ENCODE data around the gene RFX4. TPM values are rescaled to one million over a fixed set of nuclear protein-coding genes. Genes with fewer than 3 reads are reported as not detected.

RFX4 gene
- total RNA-seq, 2 experiments from 2014 or later: not detected

GRCh38 chr12:106675651-106676435 is 93.0 kb downstream of the RFX4 start:
- POLR2A ChIA-PET: no interaction called here
- H2AFZ ChIP-seq (ENCODE audit: low read length): no peak overlapping the region
- no peak for DNase-seq (ENCODE audit: low spot score)
- no peak overlapping the region for H3K27ac ChIP-seq (ENCODE audit: low read depth, low read length, poor library complexity, severe bottlenecking)
- TF ChIP-seq CTCF (conservative IDR thresholded peaks at IDR 0.05; ENCODE audit: low read length) (no peak), EZH2phosphoT487 (IDR thresholded peaks at IDR 0.05; ENCODE audit: borderline replicate concordance, low read depth, low read length) (no peak)
- no peaks in the 10 kb centered on the region for H3K9me3 ChIP-seq (ENCODE audit: low read length)
- H3K4me1 ChIP-seq (ENCODE audit: insufficient read depth, low read length, poor library complexity, severe bottlenecking): no peaks in the 10 kb centered on the region
- CTCF ChIA-PET (ENCODE audit: unreplicated experiment): no interaction called here
- no peaks in the 10 kb centered on the region for H3K79me2 ChIP-seq (ENCODE audit: insufficient read depth, low read depth, low read length)
- H3K4me3 ChIP-seq (ENCODE audit: low read depth, low read length, poor library complexity, severe bottlenecking): no peak overlapping the region
- no peaks in the 10 kb centered on the region for H4K20me1 ChIP-seq (ENCODE audit: insufficient read depth, low read length)
- no peaks in the 10 kb centered on the region for H3K36me3 ChIP-seq (ENCODE audit: insufficient read depth, low read length)
- H3K4me2 ChIP-seq (ENCODE audit: low read length): no peak overlapping the region
- no peaks in the 10 kb centered on the region for H3K9me2 ChIP-seq (ENCODE audit: insufficient read depth, low read length)
- intact Hi-C loops (cut with micrococcal nuclease; ENCODE audit: unreplicated experiment): no loop called here
- no TSS peak for BruUV-seq (replicated peaks)

DNA sequence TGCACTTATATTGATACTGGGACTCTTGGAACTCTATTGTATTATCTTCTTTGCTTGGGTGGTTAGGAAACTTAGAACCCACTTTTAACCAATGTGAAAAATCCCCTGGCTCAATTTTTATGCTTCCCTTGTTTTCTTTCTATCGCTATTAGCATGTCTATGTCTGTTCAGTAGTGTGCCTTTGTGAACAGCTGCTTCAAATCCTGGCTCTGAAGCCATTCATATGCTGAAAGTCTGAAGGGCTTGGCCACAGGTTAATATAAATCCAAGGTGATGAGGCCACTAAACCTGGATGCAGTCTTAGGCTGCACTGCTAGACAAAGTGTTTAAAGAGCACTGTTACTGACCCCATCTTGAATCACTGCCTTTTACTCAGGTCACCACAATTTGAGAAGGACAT is 96.8 kb downstream of the RFX4 start:
- TF ChIP-seq CTCF (conservative IDR thresholded peaks at IDR 0.05; ENCODE audit: low read length): no peak
- intact Hi-C loops (cut with micrococcal nuclease; ENCODE audit: unreplicated experiment): no loop called here
- H3K36me3 ChIP-seq (ENCODE audit: insufficient read depth, low read length): no peaks in the 10 kb centered on the region
- ChIA-PET CTCF (ENCODE audit: unreplicated experiment) (no interaction called here), POLR2A (no interaction called here)
- H4K20me1 ChIP-seq (ENCODE audit: insufficient read depth, low read length): no peaks in the 10 kb centered on the region
- H3K9me3 ChIP-seq (ENCODE audit: low read length): no peaks in the 10 kb centered on the region
- no peaks in the 10 kb centered on the region for H3K4me1 ChIP-seq (ENCODE audit: insufficient read depth, low read length, poor library complexity, severe bottlenecking)
- H3K4me2 ChIP-seq (ENCODE audit: low read length): no peak overlapping the region
- DNase-seq (ENCODE audit: low spot score): no peak
- no peak overlapping the region for H3K27ac ChIP-seq (ENCODE audit: low read depth, low read length, poor library complexity, severe bottlenecking)
- BruUV-seq (replicated peaks): no TSS peak
- no peaks in the 10 kb centered on the region for H3K79me2 ChIP-seq (ENCODE audit: insufficient read depth, low read depth, low read length)
- H2AFZ ChIP-seq (ENCODE audit: low read length): no peak overlapping the region
- H3K9me2 ChIP-seq (ENCODE audit: insufficient read depth, low read length): no peaks in the 10 kb centered on the region
- no peak overlapping the region for H3K4me3 ChIP-seq (ENCODE audit: low read depth, low read length, poor library complexity, severe bottlenecking)

GRCh38 chr12:106680280-106680679 is 97.5 kb downstream of the RFX4 start:
- no peaks in the 10 kb centered on the region for H3K4me1 ChIP-seq (ENCODE audit: insufficient read depth, low read length, poor library complexity, severe bottlenecking)
- H3K4me3 ChIP-seq (ENCODE audit: low read depth, low read length, poor library complexity, severe bottlenecking): no peak overlapping the region
- no peaks in the 10 kb centered on the region for H3K36me3 ChIP-seq (ENCODE audit: insufficient read depth, low read length)
- no peak for DNase-seq (ENCODE audit: low spot score)
- ChIA-PET POLR2A (no interaction called here), CTCF (ENCODE audit: unreplicated experiment) (no interaction called here)
- no peak overlapping the region for H3K4me2 ChIP-seq (ENCODE audit: low read length)
- H3K27ac ChIP-seq (ENCODE audit: low read depth, low read length, poor library complexity, severe bottlenecking): no peak overlapping the region
- intact Hi-C loops (cut with micrococcal nuclease; ENCODE audit: unreplicated experiment): no loop called here
- BruUV-seq (replicated peaks): no TSS peak
- H3K9me2 ChIP-seq (ENCODE audit: insufficient read depth, low read length): no peaks in the 10 kb centered on the region
- no peak overlapping the region for H2AFZ ChIP-seq (ENCODE audit: low read length)
- no peaks in the 10 kb centered on the region for H3K9me3 ChIP-seq (ENCODE audit: low read length)
- no peaks in the 10 kb centered on the region for H3K79me2 ChIP-seq (ENCODE audit: insufficient read depth, low read depth, low read length)
- no peaks in the 10 kb centered on the region for H4K20me1 ChIP-seq (ENCODE audit: insufficient read depth, low read length)
- TF ChIP-seq EZH2phosphoT487 (IDR thresholded peaks at IDR 0.05; ENCODE audit: borderline replicate concordance, low read depth, low read length) (no peak), CTCF (conservative IDR thresholded peaks at IDR 0.05; ENCODE audit: low read length) (no peak)
